ENCODE data around the gene UPF2. TPM values are rescaled to one million over a fixed set of nuclear protein-coding genes. Genes with fewer than 3 reads are reported as not detected.

UPF2 gene
- total RNA-seq, 1 donor from 2014 or later = 19.8 TPM

DNA sequence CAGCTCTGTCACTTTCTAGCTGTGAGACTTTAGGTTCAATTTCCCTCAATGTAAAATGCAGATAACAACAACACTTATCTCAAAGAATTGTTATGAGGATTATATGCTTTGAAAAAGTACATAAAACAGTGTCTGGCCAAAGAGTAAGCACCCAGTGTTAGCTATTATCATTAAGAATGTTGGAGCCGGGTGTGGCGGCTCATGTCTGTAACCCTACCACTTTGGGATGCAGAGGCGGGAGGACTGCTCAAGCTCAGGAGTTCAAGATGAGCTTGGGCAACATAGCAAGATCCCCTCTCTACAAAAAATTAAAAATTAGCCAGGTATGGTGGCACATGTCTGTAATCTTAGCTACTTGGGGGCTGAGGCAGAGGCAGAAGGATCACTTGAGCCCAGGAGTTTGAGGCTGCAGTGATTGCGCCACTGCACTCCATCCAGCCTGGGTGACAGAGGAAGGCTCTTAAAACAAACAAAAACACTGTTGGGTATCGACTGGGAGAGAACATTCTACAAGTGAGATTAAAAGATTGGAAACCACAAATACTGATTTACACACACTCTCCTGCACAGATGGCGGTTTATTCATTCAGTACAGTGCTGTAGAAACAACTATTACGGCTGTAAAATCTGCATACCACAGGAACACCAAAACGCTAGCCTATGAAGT lies 112.2 kb downstream of the UPF2 start:
- ATAC-seq (ENCODE audit: poor library complexity) (no peak), DNase-seq (no peak)
- intact Hi-C loops (cut with DNase I) = no loop called here

DNA sequence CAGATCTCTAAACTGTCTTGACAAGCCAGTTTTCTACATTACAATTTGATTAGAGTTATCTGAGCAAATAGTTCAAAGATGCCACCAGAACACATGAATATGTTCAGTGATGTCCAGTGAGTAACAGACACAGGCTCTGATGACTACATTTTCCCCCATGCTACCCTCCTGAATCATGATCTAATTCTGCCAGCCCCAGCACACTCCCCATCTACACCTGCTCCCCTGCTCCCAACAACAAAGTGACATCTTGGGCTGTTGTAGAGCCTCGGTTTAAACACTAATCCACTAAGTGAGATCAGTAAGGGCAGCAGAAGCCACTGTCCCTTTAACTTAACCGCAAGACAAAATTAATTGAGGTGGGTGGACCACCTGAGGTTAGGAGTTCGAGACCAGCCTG lies 114.9 kb downstream of the UPF2 start:
- ATAC-seq (ENCODE audit: poor library complexity) (no peak), DNase-seq (no peak)
- intact Hi-C loops (cut with DNase I) = no loop called here

DNA sequence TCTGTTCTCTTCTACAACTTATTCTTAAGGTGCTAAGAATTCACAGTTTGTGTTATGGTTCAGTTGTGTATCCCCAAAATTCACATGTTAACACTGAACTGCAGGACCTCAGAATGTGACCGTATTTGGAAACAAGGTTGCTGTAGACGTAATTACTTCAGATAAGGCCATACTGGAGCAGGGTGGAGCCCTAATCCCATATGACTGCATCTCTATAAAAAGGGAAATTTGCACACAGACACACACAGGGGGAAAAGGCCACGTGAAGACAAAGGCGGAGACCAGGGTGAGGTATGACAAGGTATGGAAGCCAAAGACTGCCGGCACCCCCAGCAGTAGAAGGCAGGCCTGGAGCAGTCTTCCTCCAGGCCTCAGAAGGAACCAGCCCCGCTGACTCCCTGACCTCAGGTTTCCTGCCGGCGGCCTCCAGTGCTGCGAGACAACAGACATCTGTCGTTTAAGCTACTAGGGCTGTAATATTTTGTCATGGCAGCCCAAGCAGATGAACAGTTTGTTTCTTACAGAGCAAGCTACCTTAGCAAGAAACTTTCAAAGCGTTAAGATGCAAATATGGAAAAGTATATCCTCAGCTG lies 120.7 kb downstream of the UPF2 start:
- intact Hi-C loops (cut with DNase I) = no loop called here
- ATAC-seq (ENCODE audit: poor library complexity) (no peak), DNase-seq (no peak)

DNA sequence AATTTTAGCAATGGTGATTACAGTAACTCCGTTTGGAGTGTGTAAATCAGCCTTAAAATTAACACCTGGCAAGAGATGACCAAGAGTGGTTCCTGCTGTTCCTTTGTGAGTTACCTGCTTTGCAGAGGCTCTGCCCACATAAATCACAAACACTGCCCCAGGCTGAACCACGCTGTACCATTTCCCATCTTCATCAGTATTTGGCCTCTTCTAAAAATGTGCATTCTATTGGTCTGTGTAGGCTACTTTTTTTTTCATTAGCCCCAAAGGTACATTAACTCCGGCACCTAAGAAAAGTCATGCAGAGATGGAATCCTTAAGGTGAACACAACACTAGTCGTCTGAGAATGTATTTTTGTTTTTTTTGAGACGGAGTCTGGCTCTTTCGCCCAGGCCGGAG lies 123.3 kb downstream of the UPF2 start:
- ATAC-seq (ENCODE audit: poor library complexity) = no peak
- intact Hi-C loops (cut with DNase I) = no loop called here
- DNase-seq = no peak

DNA sequence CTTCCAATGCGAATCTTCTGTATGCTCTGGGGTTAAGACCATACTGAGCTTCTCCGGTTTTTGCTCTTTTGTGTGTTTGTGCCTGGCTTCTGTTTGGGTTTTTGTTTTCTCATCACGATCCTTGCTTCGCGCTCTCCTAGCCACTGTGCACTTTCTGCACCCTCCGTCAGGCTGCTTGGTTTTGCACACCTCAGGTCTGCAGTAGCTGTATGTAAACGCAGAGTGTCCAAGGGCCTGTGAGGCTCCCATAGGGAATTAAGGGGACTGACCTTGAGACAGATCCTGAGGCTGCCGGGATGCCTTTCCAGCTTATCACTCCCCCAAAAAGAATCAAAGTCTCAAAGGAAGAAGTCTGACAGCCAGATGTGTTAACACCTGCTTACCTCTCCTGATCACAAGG lies 124.2 kb downstream of the UPF2 start:
- intact Hi-C loops (cut with DNase I) = no loop called here
- ATAC-seq (ENCODE audit: poor library complexity) (no peak), DNase-seq (no peak)

DNA sequence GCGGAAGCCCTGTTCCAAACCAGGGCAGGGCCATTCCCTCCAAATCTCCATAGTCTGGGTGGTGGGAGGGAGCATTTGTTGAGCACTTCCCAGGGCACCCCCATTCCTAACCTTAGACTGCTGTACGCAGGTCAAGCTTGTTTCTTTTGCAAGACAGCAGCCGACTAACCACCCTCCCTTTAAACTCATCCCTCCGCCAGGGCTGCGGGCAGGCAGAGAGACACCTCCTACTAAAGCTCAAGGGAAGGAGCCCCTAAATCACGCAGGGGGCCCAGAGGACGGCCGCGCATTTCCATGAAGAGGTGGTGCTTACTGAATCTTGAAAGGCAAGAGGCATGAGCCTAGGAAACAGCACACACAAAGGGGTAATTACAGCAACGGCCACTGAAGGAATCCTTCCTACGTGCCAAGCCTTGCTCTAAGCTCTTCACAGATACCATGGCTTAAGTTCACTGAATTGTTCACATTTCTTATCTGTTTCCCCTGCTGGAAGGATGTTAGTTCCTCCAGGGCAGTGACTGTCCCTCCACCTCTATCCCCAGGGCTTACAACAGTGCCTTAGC lies 129.4 kb downstream of the UPF2 start:
- intact Hi-C loops (cut with DNase I) = no loop called here
- ATAC-seq (ENCODE audit: poor library complexity) (no peak), DNase-seq (no peak)

DNA sequence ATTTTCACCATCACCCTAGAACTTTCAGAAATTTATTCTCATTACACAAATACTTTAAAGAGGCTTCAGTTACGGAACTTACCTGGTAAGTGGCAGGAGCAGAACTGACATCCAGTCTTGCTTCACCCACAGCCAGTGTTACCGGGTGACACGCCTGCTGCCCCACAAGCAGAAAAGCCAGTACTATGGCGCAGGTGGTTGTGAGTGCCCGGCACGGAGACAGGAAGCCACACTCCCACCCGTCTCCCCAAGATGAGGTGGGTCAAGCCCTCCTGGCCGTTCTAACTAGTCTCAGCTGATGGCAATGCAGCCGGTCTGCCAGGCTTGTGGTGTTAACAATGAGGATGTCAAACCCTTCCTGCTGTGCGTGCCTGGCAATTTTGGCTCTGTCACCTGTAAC lies 132.5 kb downstream of the UPF2 start:
- intact Hi-C loops (cut with DNase I) = no loop called here
- no peak for DNase-seq

DNA sequence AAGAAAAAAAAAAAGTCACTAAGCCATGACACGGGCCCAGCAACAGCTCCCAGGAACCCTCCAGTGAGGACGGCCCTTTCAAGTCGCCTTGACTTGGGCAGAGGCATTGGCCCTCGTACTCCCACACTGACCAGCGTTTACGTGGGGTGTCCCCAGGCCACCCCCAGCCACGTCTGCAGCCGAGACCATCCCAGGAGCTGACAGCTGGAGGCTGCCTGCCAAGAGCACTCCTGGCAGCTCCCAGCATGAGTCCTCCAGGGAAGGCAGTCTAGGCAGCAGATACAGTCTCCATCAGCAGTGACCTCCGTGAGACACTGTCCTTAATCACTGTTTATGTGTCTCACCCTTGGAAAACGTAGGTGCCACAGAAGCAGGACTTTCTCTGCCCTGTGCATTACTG lies 133.0 kb downstream of the UPF2 start:
- no peak for DNase-seq
- intact Hi-C loops (cut with DNase I) = no loop called here
- ATAC-seq (ENCODE audit: poor library complexity) = peak; percentile 72

More for the DNA sequence above, 132.5 kb downstream of the UPF2 start:
- no peak for ATAC-seq (ENCODE audit: poor library complexity)

DNA sequence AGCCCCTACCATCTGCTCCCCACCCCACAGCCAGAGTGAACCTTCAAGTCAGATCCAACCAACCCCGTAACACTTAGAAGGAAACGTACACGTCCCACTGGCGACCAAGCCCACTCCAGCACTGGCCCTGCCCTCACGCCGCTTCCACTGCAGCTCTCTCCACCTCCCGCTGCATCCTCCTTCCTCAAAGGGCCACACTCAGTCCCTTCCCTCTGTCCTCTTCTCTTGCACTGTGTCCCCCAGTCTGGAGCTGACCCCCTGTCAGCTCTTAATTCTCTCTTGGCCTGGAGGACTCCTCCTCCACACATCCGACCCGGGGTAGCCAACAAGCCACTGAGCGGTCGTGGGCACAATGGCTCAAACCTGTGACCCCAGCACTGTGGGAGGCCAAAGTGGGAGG lies 133.6 kb downstream of the UPF2 start:
- intact Hi-C loops (cut with DNase I) = no loop called here
- no peak for DNase-seq
- no peak for ATAC-seq (ENCODE audit: poor library complexity)

DNA sequence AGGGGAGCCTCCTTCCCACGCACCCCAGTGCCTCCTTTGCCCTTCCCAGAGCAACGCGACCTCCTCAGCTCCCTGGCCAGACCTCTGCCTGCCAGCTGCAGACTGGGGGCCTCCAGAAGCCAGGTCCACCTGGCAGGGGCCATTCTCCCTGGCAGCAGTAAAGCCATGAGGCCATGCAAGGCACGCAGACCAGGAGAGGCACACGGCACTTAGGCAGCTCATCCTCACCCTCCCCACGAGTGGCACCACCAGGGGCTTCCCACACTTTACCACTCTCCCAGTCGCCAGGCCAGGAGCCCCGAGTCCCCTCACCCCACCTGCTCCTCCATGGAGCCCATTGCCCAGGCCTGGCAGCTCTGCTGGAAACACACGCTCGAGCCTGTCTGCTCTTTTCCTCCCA lies 134.1 kb downstream of the UPF2 start:
- DNase-seq = no peak
- ATAC-seq (ENCODE audit: poor library complexity) = no peak
- intact Hi-C loops (cut with DNase I) = no loop called here

DNA sequence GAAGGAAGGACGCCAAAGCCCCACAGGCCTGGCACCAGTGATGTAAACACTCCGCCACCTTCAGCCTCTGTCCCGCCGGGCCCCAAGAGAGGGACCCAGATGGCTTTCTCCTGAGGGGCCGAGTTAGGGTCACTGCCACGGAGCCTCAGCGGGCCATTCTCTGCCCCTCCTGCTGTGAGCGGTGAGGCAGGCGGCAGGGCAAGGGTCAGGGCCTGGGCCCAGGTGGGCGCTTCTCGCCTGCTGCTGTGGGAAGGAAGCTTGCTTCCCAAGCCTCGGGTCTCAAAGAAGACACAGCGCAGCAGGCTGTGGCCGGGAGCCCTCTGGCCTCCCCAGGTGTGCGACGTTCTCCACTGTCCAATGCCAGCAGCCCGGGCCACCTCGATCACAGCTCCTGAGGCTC lies 134.7 kb downstream of the UPF2 start:
- no peak for ATAC-seq (ENCODE audit: poor library complexity)
- no peak for DNase-seq
- intact Hi-C loops (cut with DNase I) = no loop called here

DNA sequence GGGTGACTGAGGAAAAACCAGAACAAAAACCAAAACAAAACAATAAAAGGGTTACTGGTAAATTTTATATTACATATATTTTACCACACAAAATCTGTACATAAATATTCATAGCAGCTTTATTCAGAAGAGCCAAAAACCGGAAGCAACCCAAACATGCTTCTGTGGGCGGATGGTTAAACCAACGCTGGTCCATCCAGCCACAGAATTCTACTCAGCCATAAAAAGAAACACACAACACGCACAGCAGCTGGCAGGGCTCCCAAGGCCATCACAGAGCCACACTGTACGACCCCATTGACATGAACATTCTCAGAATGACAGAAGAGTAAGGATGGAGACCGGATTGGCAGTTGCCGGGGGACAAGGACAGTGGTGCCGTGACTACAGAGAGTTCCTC lies 135.9 kb downstream of the UPF2 start:
- no peak for ATAC-seq (ENCODE audit: poor library complexity)
- intact Hi-C loops (cut with DNase I) = no loop called here
- DNase-seq = no peak

DNA sequence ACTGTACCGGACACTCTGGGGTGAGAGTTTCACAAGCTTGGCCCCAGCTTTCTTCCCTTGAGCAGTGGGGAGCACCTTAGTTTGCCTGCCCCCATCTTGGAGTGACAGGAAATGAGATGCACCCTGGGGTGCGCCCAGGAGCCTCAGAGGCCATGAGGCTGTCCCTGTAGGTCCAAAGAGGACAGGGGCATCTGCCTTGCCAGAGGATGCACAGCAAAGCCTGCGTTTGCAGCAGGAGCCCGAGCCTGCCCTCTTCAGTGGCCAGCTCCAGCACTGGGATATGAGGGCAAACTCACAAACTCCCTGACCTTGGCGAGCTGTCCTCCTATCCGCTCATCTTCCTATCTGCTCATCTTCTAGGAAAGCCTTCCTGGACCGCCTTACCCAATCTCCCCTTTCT lies 140.0 kb downstream of the UPF2 start:
- no peak for ATAC-seq (ENCODE audit: poor library complexity)
- intact Hi-C loops (cut with DNase I) = no loop called here
- DNase-seq = no peak

DNA sequence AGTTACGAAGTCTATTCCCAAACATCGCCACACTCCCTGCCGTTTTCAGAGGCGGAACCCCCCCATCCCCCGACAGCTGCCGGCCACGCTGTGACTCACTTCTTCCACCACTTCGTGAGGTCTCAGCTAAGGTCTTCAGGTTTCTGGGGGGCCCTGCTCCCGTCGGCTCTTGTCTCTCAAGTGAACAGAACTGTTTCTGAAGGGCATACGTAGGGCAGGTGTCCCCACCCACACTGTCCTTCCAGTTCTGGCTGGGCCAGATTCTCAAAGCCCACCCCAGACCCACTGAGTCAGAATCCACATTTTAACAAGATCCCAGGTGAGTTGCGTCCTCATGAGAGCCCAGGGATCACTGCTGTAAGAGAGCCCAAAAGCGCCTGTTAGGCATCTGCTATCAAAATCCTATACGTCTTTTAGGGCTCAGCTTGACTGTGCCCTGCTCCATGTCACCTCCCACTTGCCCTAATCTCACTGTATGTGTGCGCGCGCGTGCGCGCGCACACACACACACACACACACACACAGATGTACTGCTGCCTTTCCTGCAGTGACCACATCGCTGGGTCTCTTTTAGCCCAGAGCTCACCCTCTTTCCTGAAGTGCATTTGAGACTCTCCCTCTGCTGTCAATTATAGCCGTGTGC lies 140.7 kb downstream of the UPF2 start:
- intact Hi-C loops (cut with DNase I) = no loop called here
- DNase-seq (no peak), ATAC-seq (ENCODE audit: poor library complexity) (no peak)

DNA sequence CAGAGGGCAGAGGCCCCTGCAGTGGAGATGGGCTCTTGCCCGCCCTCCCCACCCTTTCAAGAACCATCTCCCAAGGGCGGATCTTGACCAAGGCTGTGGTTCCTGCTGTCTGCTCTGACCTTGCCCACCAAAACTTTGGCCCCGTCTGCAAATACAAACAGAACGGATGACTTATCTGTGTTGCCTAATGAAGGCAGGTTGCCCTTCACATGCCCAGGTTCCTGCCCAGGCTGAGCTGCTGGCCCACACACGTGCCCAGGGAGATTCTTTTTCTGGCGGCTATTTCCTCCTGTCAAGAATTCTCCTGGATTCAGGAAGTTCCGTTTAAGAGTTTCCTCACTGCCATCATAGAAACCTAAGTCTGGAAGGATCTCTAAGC lies 141.2 kb downstream of the UPF2 start:
- intact Hi-C loops (cut with DNase I) = no loop called here
- DNase-seq (no peak), ATAC-seq (ENCODE audit: poor library complexity) (no peak)

DNA sequence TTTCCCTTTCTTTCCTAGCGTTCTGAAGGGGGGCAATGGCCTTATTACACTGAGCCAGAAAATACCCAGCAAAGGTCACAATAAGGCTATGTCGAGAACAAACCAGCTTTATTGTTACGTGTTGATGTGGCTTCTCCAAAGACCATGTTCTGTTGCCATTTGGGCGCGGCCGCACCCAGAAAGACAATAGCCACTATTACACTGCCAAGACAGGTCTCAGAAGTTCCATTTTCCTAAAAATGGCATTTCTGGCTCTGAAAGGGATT lies 141.6 kb downstream of the UPF2 start:
- intact Hi-C loops (cut with DNase I) = no loop called here
- ATAC-seq (ENCODE audit: poor library complexity) (no peak), DNase-seq (no peak)

DNA sequence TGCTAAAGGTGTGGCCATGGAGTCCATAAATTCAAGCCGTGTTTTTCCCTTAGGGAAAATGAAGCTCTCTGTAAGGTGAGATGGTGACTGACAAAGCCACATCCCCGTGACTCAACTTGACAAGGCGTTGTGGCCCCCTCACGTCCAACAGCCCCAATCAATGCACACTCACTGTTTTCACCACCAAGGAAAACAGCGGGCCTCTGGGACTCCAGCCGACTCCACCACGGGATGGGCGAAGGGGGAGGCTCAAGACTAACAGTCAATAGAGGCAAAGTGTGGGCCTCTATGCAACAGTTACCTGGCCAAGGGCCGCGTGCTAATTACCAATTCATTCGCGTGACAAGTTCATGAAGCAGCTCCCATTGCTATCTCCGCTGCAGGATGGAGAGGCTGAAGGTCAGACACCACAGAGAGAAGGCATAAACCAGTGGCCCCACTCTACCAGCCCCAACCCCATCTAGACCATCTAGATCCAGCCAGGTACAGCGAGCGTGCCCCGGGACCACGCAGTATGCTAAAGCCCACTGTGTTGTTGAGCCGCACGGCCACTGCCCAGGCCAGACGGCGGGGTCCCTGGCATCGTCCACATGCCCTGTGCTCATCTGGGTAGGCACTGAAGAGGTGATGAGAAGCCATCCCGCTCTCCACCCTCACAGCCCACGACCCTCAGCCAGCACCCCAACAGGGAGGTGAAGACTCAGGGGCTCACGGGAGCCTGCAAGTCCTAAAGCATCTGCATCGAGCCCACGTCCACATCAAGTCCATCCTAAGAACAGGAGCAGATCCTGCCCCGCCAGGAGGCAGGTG lies 143.3 kb downstream of the UPF2 start:
- intact Hi-C loops (cut with DNase I) = no loop called here
- ATAC-seq (ENCODE audit: poor library complexity) (no peak), DNase-seq (no peak)

DNA sequence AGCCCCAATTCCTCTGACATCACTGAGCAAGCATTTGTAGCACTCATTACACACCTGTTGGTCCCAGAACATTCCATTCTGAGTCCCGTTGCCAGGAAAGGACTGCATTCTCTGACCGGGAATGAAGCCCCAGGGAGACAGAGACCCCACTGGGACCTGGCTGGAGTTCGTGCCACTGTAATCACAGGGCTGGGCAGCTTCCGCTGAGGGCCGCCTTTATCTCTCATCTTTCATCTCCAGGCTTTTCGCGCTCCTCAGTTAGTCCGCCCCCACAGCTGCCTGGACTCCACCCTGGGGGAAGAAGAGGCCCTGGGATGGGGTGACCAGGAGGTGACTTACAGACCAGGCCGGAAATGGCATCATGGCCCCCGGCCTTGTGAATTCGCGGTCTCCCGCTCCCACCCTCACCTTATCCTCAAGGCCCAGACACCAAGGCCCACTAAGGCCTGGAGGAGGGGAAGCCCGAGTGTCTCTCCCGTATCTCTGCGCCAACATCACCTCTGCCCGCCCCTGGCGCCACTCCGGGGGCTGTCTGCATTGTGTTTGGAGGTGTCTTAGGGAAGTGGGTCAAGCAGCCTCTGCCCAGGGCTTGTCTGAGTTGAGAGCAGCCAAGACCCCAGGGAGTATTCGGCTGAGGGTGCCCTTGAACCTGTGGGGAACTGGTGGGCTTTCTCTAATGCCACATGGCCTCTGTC lies 144.1 kb downstream of the UPF2 start:
- no peak for ATAC-seq (ENCODE audit: poor library complexity)
- DNase-seq = no peak
- intact Hi-C loops (cut with DNase I) = no loop called here

DNA sequence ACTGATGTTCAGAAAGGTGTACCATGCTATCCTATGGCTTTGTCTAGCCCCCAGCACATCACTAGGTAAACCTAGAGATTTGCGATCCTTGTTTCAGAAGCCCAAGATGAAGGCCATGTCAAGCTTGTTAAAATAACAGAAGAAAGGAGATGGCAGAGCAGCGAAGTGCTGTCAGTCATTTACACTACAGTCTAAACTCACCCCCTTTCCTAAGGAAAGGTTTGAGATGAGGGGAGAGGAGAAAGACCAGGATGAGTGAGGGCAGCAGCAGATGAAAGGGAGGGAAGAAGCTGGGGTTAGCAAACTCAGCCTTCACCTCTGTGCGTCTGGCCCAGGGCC lies 144.6 kb downstream of the UPF2 start:
- intact Hi-C loops (cut with DNase I) = no loop called here
- DNase-seq (no peak), ATAC-seq (ENCODE audit: poor library complexity) (no peak)

All from Right ventricle myocardium superior (tissue), 1 donor.